Colonic mucosa (tissue), 4 donors: ENCODE results near the gene SLC7A11. TPM values are rescaled to one million over a fixed set of nuclear protein-coding genes. Genes with fewer than 3 reads are reported as not detected.
A peak's percentile ranks its signal among the peaks of the same experiment; 100 is the strongest.

Experiments
- DNase-seq: peaks from one replicate; pipeline ENCODE4 v3.0.0-alpha.2; 2020
- H3K27ac ChIP-seq: fragments of 200-600 bp; one replicate; pipeline ENCODE4 v1.8.0; 2021
- H3K27me3 ChIP-seq: fragments of 200-600 bp; one replicate; pipeline ENCODE4 v1.8.0; 2021
- H3K36me3 ChIP-seq: fragments of 200-600 bp; one replicate; pipeline ENCODE4 v1.8.0; 2021
- H3K4me1 ChIP-seq: fragments of 200-600 bp; one replicate; pipeline ENCODE4 v1.8.0; 2021; ENCODE audit warnings: mild to moderate bottlenecking
- H3K4me3 ChIP-seq: fragments of 200-600 bp; one replicate; pipeline ENCODE4 v1.8.0; 2021
- H3K9ac ChIP-seq, 2 donors: one replicate each; pipeline ENCODE4 v1.7.0; 2013; ENCODE audit warnings: control low read depth in 2 of 2, low read depth in 2 of 2, low read length in 2 of 2
- H3K9me3 ChIP-seq: fragments of 200-600 bp; one replicate; pipeline ENCODE4 v1.8.0; 2021
- CTCF ChIP-seq: fragments of 200-600 bp; IDR thresholded peaks from one replicate; pipeline ENCODE4 v1.8.0; 2022; ENCODE audit warnings: antibody characterized with exemption, mild to moderate bottlenecking
- intact Hi-C: fragments of 100-400 bp; cut with DNase I; formaldehyde crosslinking; loops from one replicate; pipeline ENCODE4 v1.14.1; 2022
- total RNA-seq, 2 donors: library from RNA; stranded (reverse); fragmentation: NEBNext Ultra II Directional in 1 of 2; extraction: Animal tissue kit (Norgen Biotek cat#: 25700) in 1 of 2; gene quantifications; one replicate each; pipeline ENCODE4 v1.2.1, GENCODE V29; 2021
- donor health status: healthy.
- donor health status: DM: no; HTN: no; CAD: no.
- donor health status: DM: no; HTN: no; CAD: no.

Gene SLC7A11
- total RNA-seq, 2 donors from 2014 or later = 2.9 to 3.8 TPM

- TF ChIP-seq CTCF = peak; percentile 15
- Histone ChIP-seq H3K9ac (no peak overlapping the region), H3K36me3 (no peaks in the 10 kb centered on the region), H3K9me3 (no peaks in the 10 kb centered on the region), H3K27ac (no peak overlapping the region), H3K27me3 (no peaks in the 10 kb centered on the region), H3K4me3 (no peak overlapping the region), H3K4me1 (no peaks in the 10 kb centered on the region)
- intact Hi-C loops = loop anchor here (5.0 kb wide), 2 partner anchors 83 to 138 kb away; no protein-coding TSS in a partner anchor
- peak; percentile 43 for DNase-seq
Measured at GRCh38 chr4:138174981-138175794, 67.0 kb downstream of the SLC7A11 start.

DNA sequence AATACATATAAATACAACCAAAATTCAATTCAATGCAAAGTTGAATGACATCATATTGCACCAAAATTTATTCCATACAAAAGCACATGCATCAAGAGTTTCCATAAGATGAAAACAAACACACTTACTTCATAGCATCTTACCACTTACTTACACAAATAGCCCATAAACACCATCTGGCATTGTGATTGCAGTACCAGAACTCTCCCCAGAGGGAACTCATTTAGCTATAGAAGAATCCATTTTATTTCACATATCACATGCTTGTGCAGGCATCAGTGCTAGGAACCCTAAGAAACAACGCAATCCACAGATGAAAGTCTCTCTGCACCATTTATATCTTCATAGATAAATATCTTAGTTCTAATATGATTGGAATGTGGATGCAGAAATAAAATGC, 77.9 kb downstream of the SLC7A11 start:
- intact Hi-C loops = no loop called here
- DNase-seq = no peak
- no peaks in the 10 kb centered on the region for H3K27me3 ChIP-seq
- H3K27ac ChIP-seq = no peak overlapping the region
- H3K4me1 ChIP-seq = no peaks in the 10 kb centered on the region
- H3K36me3 ChIP-seq = no peaks in the 10 kb centered on the region
- no peak for TF ChIP-seq CTCF
- H3K9ac ChIP-seq = no peak overlapping the region
- no peak overlapping the region for H3K4me3 ChIP-seq
- no peaks in the 10 kb centered on the region for H3K9me3 ChIP-seq

DNA sequence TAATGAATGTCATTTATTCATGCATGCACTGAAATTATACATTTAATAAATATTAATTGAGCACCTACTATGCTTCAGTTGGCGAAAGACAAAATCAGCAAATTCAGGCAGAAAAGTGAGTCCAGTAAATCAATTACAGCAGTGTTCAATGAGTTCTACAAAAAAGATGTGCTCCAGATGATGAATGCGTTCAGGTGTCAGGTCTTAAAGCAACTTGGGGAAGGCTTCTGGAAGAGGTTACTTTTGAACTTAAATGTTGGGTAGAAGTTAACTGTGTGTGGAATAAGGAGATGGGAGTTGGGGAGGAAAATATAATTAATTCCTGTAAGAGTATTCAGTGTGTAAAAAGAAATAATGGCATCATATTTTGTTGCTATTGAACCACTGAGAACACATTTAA, 79.0 kb downstream of the SLC7A11 start:
- DNase-seq = no peak
- Histone ChIP-seq H3K4me3 (no peak overlapping the region), H3K27ac (no peak overlapping the region), H3K9me3 (no peaks in the 10 kb centered on the region), H3K36me3 (no peaks in the 10 kb centered on the region), H3K4me1 (no peaks in the 10 kb centered on the region), H3K27me3 (no peaks in the 10 kb centered on the region), H3K9ac (no peak overlapping the region)
- TF ChIP-seq CTCF = no peak
- intact Hi-C loops = no loop called here

GRCh38 chr4:138162259-138162658, 79.9 kb downstream of the SLC7A11 start:
- H3K4me1 ChIP-seq = no peaks in the 10 kb centered on the region
- DNase-seq = no peak
- no peaks in the 10 kb centered on the region for H3K36me3 ChIP-seq
- no peak overlapping the region for H3K9ac ChIP-seq
- no peak for TF ChIP-seq CTCF
- no peak overlapping the region for H3K27ac ChIP-seq
- H3K4me3 ChIP-seq = no peak overlapping the region
- intact Hi-C loops = no loop called here
- no peaks in the 10 kb centered on the region for H3K9me3 ChIP-seq
- no peaks in the 10 kb centered on the region for H3K27me3 ChIP-seq

DNA sequence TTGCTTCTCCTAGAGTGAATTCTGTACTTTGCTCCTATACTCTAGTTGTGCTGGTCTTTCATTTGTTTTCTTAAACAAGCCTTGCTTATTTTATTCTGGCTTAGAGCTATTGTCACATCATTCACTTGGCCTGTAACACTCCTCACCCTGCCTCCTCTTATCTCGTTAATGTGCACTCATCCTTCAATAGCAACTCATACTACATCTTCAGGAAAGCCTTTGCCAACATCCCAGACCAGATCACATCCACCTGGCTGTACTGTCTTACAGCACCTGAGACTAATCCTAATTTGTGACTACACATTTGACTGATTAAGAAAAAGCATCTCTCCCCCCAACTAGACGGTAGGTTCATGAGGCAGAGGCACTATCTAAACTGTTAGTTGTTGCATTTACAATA, 80.8 kb downstream of the SLC7A11 start:
- Histone ChIP-seq H3K4me3 (no peak overlapping the region), H3K27me3 (no peaks in the 10 kb centered on the region), H3K27ac (no peak overlapping the region), H3K4me1 (no peaks in the 10 kb centered on the region), H3K9ac (no peak overlapping the region), H3K36me3 (no peaks in the 10 kb centered on the region), H3K9me3 (no peaks in the 10 kb centered on the region)
- no peak for DNase-seq
- intact Hi-C loops = no loop called here
- TF ChIP-seq CTCF = no peak
